Hematopoietic multipotent progenitor cell treated with erythropoietin and hydrocortisone succinate and interleukin-3 and kit ligand, for 15 days (in vitro differentiated cells): ENCODE results near the gene VPS18.

Experiments
- DNase-seq: peaks from one replicate; pipeline ENCODE4 v3.0.0-alpha.2; 2015; ENCODE audit warnings: low spot score

Gene VPS18

DNA sequence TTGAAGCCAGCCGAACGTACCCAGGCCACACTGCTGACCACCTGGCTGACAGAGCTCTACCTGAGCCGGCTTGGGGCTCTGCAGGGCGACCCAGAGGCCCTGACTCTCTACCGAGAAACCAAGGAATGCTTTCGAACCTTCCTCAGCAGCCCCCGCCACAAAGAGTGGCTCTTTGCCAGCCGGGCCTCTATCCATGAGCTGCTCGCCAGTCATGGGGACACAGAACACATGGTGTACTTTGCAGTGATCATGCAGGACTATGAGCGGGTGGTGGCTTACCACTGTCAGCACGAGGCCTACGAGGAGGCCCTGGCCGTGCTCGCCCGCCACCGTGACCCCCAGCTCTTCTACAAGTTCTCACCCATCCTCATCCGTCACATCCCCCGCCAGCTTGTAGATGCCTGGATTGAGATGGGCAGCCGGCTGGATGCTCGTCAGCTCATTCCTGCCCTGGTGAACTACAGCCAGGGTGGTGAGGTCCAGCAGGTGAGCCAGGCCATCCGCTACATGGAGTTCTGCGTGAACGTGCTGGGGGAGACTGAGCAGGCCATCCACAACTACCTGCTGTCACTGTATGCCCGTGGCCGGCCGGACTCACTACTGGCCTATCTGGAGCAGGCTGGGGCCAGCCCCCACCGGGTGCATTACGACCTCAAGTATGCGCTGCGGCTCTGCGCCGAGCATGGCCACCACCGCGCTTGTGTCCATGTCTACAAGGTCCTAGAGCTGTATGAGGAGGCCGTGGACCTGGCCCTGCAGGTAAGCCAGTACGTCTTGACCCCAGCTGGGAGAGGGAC lies 6.2 kb downstream of the VPS18 start:
- DNase-seq: no peak

DNA sequence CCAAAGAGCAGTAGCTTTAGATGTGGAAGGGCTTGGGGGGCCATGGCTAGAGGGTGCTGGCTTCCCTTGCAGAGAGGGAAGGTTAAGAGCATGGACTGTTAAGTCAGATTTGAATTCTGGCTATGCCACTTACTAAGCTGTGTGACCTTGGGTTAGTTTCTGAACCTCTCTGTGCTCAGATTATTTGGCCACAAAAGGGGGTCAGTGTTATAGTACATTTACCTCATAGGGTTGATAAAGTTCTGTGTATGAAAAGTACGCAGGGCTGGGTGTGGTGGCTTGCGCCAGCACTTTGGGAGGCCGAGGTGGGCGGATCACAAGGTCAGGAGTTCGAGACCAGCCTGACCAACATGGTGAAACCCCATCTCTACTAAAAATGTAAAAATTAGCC lies 6.8 kb downstream of the VPS18 start:
- no peak for DNase-seq

GRCh38 chr15:40902605-40903561 lies 8.6 kb downstream of the VPS18 start:
- no peak for DNase-seq

DNA sequence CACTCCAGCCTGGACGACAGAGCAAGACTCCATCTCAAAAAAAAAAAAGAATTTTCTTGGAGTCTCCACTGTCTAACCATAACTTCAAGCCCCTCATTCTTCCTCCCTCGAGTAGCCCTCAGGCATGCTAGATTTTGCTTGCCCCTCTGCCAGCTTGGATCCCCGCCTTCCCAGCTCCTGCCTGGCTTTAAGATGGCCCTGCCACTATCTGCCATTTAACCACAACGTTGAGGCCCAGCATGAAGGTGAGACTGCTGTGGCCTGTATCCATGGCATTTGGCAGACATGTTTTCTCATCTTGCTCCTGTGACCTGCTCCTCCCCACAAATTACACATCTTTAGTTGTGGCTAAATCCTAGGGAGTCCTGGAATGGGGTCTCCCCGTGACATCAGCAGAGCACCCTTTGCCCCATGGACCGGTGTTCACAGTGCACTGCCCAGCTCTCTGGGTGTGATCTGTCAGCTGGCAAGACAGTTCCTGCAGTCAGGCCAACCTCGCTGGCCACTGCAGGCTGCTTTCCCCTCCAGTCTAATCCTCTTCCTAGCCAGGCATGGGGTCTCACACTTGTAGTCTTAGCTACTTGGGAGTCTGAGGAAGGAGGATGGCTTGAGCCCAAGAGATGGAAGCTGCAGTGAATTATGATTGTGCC lies 10.4 kb downstream of the VPS18 start:
- no peak for DNase-seq

DNA sequence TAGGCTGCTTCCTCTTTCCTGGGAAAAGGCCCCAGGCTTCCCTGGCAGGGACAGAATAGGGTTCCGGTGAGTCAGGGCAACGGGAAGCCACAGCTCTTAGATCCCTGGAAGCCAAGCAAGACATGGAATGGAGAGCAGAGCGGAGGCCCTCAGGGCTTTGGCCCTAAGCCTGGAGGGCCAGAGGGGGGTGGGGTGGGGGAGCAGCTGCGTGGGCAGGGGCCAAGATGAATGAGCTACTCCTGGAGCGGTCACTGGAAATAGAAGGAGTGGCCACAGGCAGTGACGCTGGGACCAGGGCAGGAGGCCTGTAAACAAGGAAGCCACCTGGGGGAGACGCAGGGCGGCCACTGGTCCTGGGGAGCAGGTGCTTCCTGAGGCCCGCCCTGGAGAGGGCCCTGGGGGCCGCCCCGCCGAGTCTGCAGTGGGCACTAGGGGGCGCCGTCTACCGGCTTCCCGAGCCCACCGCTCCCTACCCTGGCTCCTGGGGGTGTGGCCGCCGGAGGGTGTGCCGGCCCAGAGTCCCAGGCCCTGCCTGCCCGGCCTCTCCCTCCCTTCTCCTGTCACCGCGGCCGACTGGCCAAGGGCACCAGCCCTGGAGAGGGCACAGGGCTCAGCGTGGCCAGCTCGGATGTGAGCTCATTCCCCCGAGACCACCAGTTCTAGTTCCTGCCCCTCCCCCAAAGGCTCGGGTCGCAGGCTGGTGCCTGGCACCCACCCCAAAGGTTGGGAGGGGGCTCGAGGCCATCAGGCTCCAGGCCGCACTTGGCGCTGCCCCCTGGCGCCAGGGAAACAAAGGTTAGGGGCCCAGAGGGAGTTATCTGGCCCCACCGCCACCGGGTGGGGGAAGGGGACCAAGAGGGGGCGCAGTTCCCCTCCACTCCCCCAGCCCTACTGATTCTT lies 12.1 kb downstream of the VPS18 start:
- peak; percentile 67 for DNase-seq

DNA sequence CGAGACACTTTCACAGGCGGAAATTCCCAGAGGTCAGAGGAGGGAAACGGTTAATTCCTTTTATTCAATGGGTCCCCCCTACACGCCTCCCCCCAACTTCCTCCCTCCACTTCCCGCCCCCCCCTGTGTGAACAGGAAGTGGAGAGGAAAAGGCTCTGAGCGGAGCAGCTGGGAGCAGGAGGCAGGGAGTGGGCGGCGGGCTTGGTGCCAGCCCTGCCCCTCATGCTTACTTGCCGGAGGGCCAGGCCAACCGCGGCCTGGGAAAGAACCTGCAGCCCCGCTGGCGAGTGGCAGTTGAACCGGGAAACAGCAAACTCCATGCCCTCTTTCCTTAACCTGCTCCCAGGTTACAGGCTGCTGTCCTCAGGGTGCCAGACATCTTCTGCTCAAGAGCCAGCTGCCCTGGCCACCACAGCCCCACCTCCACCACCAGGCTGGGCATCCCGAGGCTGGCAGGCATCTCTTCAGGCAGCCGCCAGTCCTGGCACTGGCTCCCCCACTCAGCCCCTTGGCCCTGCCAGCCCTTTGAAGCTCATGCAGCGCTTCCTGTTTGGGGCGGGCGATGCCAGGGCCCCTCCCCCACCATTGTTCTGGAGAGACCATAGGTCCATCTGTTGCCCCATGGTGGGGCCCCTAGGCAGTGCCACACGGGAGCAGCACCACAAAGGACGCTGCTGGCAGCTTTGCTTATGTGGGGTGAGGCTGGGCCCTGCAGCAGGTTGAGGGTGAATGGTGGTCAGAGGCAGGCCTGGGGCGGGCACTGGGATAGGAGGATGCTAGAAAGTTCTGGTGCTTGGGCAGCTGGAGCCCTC lies 12.9 kb downstream of the VPS18 start:
- no peak for DNase-seq

- no peak for DNase-seq
These were observed 13.8 kb downstream of the VPS18 start for GRCh38 chr15:40908095-40908494.

DNA sequence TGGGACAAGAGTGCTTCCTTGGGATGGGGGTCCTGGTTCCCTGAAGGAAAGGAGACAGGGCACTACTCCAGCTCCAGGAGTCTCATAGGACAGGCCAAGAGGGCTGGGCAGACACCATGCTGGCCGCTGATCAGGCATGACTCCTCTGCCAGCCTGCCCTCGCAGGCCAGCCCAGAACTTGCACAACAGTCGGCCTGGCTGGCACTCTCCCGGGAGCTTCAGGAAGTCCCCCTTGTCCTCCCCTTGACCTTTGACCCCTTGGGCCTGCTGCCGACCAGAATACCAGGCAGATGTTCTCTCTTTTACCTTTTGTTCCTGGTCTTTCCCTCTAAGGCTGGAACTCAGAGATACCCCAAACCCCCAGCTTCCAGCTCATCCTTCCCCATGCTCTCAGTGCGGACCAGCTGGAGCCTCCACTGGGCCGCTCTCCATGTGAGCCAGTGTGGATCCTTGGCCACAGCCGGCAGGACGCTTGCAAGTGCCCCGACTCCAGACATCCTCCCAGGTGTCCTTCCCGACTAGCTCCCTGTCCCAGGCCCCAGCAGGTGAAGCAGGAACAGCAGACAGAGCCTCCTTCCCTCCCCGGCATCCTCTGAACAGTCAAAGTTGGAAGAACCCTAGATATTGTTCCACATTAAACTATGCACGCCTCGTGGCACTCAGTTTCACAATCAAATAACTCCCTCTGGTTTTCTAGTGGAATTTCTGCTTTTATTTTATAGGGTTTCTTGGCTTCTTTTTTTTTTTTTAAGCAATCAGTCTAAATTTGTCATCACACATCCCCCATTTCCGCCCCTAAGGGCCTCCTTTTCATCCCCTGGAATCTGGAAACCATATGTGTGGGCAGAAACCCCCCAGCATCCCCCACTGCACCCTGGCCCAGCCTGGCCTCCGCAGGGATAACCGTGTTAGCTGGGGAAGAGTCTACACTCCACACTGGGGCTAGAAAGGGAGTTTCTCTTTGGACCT lies 15.7 kb downstream of the VPS18 start:
- DNase-seq: no peak

DNA sequence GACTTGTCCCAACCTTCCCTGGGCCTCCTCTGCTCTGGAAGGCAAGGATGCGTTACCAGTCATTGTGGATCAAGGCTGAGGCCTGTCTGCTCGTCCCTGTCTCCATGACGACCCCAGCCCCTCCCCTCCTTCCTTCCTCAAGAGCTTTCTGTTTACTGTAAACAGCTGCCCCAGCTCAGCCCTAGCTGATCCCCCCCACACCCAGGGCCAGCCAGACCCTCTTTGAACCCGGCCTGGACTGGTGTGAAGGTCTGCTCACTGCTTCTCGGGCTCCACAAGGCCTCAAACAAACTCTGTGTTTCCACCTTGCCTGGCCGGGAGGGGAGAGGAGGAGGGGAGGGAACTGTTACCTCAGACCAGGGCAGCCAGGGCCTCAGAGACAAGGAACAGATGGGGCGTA lies 16.9 kb downstream of the VPS18 start:
- DNase-seq: no peak

GRCh38 chr15:40911693-40912092 lies 17.4 kb downstream of the VPS18 start:
- DNase-seq: no peak

GRCh38 chr15:40912478-40912877 lies 18.2 kb downstream of the VPS18 start:
- DNase-seq: no peak

DNA sequence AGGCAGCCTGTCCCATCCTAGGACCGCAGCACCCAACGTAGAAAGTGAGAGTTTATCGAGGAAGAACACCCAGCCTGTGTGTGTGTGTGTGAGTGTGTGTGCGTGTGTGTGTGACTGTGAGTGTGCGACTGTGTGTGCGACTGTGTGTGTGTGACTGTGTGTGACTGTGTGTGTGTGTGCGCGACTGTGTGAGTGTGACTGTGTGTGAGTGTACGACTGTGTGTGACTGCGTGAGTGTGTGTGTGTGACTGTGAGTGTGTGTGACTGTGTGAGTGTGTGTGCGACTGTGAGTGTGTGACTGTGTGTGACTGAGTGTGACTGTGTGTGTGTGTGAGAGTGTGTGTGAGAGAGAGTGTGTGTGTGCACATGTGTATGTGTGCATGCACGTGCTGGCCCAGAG lies 19.8 kb downstream of the VPS18 start:
- DNase-seq: no peak

GRCh38 chr15:40914486-40914885 lies 20.2 kb downstream of the VPS18 start:
- no peak for DNase-seq

DNA sequence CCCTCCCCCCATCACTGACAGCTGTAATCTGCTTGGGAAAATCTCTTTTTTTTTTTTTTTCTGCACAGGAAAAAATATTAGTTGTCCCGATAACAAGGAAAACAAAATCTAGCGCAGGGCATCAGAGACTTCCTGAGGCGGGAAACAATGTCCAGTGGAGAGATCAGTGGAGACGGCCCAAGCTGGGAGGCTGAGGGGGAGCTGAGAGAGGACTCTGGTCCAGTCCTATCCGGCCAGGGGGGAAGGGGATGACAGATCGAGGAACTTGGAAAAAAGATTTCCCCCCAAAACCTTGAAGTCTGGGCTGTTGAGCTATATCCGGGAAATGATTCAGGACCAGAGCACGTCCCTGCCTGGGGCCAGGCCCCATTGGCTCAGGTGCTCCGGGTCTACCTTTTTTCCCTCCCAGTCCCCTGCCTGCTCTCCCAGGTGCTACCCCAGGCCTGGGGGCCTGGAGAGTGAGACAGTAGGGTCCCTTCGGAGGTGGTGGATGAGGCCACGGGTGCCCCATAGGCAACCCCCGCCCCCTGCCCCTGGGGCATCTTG lies 20.9 kb downstream of the VPS18 start:
- no peak for DNase-seq

DNA sequence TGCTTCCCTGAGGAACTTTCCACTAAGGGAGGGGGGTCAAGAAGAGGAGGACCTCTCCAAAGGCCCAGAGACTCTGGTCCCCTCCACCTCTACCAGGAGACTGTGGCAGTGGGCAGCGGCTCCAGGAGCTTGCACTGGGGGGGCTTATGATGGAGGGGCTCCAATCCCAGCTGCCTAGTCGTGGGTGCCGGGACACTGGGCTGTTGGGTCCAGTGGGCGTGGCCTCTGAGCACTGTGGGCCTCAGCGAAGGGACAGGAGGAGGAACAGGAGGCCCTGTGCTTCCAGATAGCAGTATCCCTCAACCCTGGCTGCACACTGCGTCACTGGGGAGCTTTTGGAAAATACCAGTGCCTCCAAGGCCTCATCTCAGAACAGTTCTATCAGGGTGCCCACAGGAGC lies 21.4 kb downstream of the VPS18 start:
- no peak for DNase-seq

DNA sequence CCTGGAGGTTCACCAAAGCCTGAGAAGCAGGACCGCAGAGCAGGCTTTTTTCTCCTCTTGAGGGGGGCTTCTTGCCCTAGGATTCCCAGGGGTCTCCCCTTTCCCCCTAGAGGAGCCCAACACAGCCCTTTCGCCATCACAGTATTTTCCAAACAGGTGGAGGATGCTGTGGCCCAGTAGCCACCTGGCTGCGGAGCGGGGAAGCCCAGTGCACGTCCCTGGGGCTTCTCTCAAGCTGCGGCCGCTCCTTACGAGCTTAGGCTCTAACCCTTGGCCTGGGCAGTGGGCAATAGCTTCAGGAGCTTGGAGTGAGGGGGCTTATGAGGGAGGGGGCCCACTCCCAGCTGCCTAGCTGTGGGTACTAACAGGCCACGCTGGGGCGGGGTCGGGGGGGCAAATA lies 23.3 kb downstream of the VPS18 start:
- DNase-seq: no peak

- no peak for DNase-seq
These were observed 24.0 kb downstream of the VPS18 start for GRCh38 chr15:40918146-40918798.

DNA sequence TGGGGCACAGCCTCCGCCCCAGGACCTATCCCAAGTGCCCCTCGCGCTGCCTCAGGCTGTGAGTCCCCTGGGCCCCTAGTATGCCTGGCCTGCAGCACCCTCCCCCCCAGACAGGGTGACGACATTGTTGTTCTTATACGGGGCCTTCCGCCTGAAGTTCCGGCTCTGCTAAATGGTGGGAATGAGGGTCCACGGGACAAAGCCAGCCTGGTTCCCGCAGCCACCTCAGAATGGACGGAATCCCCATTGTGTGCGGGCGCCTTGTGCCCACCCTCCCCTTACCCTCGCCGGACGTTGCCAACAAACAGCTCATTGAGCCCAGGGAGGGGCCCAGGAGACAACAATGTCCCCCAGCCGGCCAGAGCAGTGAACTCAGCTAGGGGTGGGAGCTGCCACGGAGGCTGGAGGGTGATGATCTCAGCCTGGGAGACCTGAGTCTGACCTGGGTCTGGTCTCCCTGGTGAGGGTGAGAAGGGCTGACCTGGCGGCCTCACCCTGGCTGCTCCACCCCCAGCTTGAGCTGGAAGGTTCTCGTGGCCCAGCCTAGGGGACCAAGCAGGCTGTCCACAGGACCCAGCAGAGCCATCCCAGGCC lies 24.6 kb downstream of the VPS18 start:
- DNase-seq: no peak
